Measurements from ENCODE around the gene TMEM9B.

TMEM9B gene

DNA sequence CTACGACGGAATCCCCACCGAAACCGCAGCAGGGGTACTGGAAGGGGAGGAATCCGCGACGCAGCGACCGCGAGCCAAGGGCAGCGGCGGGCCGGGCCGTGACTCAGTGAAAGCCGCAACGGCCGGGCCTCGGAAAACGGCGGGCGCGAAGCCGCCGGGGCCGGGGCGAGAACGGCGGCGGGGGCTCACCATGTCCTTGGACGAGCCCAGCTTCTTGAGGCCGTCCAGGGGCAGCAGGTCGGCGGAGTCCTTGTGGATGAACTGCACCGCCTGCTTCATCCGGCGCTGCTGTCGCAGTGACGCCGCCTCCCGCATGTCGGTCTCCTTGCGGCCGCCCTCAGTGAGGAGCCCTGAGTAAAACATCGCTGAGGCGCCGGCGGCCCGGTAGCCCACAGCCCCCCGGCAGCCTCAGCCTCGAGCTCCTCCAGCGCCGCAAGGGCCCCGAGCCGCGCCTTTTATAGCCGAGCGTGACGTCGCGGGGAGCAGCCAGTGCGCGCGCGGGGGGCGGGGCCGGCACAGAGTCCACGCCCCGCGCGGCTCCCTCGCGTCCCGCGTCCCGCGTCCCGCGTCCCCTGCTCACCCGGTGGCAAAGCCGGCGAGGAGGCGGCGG is 39.4 kb upstream of the TMEM9B start, which contains the start of gene NRIP3:
Gene NRIP3, minus strand, starts transcription at position 429 of the 610 bp plus-strand sequence. Its CDS starts 66 bp downstream, at position 363.
- DNase-seq (ENCODE audit: low spot score) = peak; percentile 84

DNA sequence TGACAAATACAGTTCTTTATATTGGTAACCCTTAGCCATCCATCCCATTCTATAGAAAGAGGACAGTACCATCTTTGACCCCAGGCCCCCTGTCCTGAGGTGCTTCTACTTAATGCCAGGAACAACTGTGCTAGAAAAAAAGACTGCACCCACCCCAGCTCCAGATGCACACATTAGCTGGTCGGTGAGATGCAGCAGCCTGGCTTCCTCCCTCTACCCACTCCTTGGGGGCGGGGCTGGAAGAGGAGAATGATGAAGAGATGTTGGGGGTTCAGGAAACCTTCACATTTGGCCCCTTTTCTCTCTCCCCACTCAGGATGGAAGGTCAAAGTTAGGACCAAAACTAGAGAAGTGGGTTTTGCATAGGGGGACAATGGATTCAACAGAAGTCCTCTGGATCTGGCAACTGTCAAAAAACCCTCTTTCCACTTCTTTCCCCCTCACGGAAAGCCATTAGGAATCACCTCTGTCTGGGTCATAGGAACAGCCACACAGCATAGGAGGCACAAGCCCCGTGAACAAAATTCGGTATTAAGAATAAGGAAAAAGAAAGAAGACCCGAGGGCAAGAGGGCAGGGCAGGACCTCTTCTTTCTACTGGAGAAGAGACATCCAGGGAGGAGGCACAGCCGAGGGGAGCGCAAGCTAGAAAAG is 38.8 kb upstream of the TMEM9B start:
- peak; percentile 31 for DNase-seq (ENCODE audit: low spot score)
- TF ChIP-seq, protein P1, sequence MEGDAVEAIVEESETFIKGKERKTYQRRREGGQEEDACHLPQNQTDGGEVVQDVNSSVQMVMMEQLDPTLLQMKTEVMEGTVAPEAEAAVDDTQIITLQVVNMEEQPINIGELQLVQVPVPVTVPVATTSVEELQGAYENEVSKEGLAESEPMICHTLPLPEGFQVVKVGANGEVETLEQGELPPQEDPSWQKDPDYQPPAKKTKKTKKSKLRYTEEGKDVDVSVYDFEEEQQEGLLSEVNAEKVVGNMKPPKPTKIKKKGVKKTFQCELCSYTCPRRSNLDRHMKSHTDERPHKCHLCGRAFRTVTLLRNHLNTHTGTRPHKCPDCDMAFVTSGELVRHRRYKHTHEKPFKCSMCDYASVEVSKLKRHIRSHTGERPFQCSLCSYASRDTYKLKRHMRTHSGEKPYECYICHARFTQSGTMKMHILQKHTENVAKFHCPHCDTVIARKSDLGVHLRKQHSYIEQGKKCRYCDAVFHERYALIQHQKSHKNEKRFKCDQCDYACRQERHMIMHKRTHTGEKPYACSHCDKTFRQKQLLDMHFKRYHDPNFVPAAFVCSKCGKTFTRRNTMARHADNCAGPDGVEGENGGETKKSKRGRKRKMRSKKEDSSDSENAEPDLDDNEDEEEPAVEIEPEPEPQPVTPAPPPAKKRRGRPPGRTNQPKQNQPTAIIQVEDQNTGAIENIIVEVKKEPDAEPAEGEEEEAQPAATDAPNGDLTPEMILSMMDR (IDR thresholded peaks at IDR 0.05; ENCODE audit: extremely low read depth, missing control alignments) = no peak

More for the DNA sequence above, 39.4 kb upstream of the TMEM9B start, which contains the start of gene NRIP3:
- TF ChIP-seq, protein P1 (IDR thresholded peaks at IDR 0.05; ENCODE audit: extremely low read depth, missing control alignments) = no peak

DNA sequence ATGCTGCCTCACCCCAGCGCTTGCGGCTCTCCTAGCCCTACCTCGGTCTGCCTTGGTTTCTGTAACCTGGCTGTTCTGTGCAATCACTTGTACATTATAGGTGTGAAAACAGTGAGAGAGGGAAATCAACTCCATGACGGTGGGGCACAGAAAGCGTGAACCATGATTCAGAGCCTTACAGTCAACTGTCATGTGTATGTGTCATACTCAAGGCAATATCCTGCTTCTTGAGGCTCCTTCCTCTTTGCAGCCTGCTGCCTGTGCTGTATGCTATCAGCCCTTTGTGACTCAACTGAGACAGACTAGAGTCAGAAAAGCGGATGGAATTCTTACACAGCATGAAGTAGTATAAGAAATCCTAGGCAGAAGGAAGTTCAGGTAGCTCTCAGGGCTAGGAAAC is 37.5 kb upstream of the TMEM9B start:
- TF ChIP-seq, protein P1 (IDR thresholded peaks at IDR 0.05; ENCODE audit: extremely low read depth, missing control alignments) = no peak
- no peak for DNase-seq (ENCODE audit: low spot score)

DNA sequence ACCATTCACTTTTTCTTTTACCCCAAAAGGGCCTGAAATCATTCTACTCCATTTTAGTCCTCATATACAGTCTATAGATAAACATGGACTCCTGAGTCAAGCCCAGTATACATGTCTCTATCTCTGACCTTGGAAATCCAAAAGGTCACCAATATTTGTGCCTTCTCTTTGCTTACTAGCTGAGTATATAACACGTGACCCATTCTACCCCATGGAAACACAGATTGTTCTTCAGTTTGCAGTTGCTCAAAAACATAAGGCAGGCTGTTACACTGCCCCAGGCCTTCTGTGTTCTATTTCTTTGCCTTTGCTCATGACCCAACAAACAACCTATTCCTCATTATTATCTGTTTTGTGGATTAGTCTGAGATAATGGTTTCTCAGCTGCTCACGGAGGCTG is 33.8 kb upstream of the TMEM9B start:
- TF ChIP-seq, protein P1 (IDR thresholded peaks at IDR 0.05; ENCODE audit: extremely low read depth, missing control alignments) = no peak
- DNase-seq (ENCODE audit: low spot score) = no peak

DNA sequence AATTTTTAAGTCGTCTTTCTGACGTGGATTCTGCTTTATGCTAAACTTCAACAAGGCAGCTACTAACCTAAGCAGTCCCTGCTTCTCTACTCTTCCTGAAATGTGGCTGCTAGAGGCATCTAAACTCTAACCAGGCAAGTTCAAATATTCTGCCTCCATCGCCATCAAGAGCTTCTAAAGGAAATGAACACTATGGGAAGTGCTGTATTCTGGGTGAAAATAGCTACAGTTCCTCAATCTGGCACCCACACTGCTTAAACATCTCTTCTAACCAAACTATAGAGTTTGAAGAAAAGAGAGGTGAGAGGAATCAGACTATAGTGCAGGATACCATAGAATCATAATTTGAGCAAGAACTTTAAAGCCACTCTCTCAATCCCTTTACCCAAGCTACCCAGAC is 33.2 kb upstream of the TMEM9B start:
- TF ChIP-seq, protein P1 (IDR thresholded peaks at IDR 0.05; ENCODE audit: extremely low read depth, missing control alignments) = no peak
- no peak for DNase-seq (ENCODE audit: low spot score)

DNA sequence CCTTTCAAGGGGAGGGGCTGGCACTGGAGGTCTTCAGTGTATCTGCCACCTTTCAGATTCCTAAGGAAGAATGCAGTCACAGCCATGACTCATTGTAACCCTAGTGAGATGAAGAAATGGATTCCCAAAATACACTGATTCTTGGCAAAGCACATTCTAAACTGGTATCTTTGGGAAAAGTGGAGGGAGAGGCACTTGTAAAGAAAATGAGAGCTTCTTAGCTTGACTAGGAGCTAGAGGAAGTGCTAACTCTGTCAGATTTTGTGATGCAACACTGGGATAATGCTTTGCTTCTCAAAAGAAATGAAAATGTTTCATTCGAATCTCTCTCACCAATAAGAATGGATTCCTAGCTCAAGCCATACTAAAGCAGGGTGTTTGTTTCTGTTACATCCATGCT is 25.2 kb upstream of the TMEM9B start:
- TF ChIP-seq, protein P1 (IDR thresholded peaks at IDR 0.05; ENCODE audit: extremely low read depth, missing control alignments) = no peak
- no peak for DNase-seq (ENCODE audit: low spot score)
